HL-60 (cell line): Measurements from ENCODE around the gene HEXIM1.

ENCODE experiments used
- DNase-seq, 2 experiments: peaks; one replicate each; pipeline ENCODE4 v3.0.0-alpha.2; 2010 to 2020; ENCODE audit warnings: low read depth in 1 of 2, low spot score in 1 of 2
- H3K27ac ChIP-seq: fragments of 250-450 bp; sonication (Bioruptor Pico); replicated peaks from 2 replicates; pipeline ENCODE4 v1.5.1; 2020; ENCODE audit warnings: mild to moderate bottlenecking, moderate library complexity
- H3K27me3 ChIP-seq: fragments of 250-450 bp; sonication (Bioruptor Pico); 2 replicates; pipeline ENCODE4 v1.5.1; 2021; ENCODE audit warnings: mild to moderate bottlenecking, moderate library complexity; ENCODE audit not compliant: insufficient read depth, poor library complexity, severe bottlenecking
- H3K4me3 ChIP-seq: replicated peaks from 2 replicates; pipeline ENCODE4 v1.5.1; 2011; ENCODE audit warnings: mild to moderate bottlenecking, control low read depth, low read length; ENCODE audit not compliant: insufficient read depth
- CTCF ChIP-seq: IDR thresholded peaks from one replicate; pipeline ENCODE4 v1.5.1; 2011; ENCODE audit warnings: low read length, control low read depth, inconsistent platforms; ENCODE audit not compliant: insufficient read depth
- GABPA ChIP-seq: IDR thresholded peaks from 2 replicates; pipeline ENCODE4 v1.6.1; 2012; ENCODE audit warnings: low read depth
- POLR2AphosphoS5 ChIP-seq: IDR thresholded peaks from 2 replicates; pipeline ENCODE4 v1.6.1; 2012; ENCODE audit warnings: low read depth
- REST ChIP-seq: IDR thresholded peaks from 2 replicates; pipeline ENCODE4 v1.6.1; 2012; ENCODE audit warnings: low read depth; ENCODE audit not compliant: insufficient replicate concordance
- SPI1 ChIP-seq: IDR thresholded peaks from 2 replicates; pipeline ENCODE4 v1.6.1; 2012; ENCODE audit warnings: low read depth, mild to moderate bottlenecking, borderline replicate concordance

The HEXIM1 gene

GRCh38 chr17:45197108-45197507 is 48.8 kb downstream of the HEXIM1 start:
- Histone ChIP-seq H3K27me3 (no peaks in the 10 kb centered on the region), H3K27ac (no peak overlapping the region), H3K4me3 (no peak overlapping the region)
- no peak for TF ChIP-seq POLR2AphosphoS5
- no peak for TF ChIP-seq REST
- no peak for TF ChIP-seq CTCF
- DNase-seq: no peak

GRCh38 chr17:45197555-45198334 is 49.5 kb downstream of the HEXIM1 start:
- Histone ChIP-seq H3K4me3 (no peak overlapping the region), H3K27ac (peak overlapping the region; percentile 49), H3K27me3 (no peaks in the 10 kb centered on the region)
- TF ChIP-seq SPI1 (no peak), REST (no peak), CTCF (peak; percentile 95), POLR2AphosphoS5 (no peak), GABPA (no peak)
- peak; percentile 77 to 90 for DNase-seq

GRCh38 chr17:45200701-45201100 is 52.4 kb downstream of the HEXIM1 start:
- no peaks in the 10 kb centered on the region for H3K27me3 ChIP-seq
- TF ChIP-seq REST: no peak
- no peak for TF ChIP-seq GABPA
- no peak for TF ChIP-seq SPI1
- TF ChIP-seq CTCF: no peak
- no peak for TF ChIP-seq POLR2AphosphoS5
- H3K4me3 ChIP-seq: no peak overlapping the region
- DNase-seq: peak; percentile 48 to 74
- H3K27ac ChIP-seq: peak overlapping the region; percentile 44
